HG03575 (cell line): ENCODE results near the gene TMEM61.

Experiments used
- ATAC-seq: cut with Tn5 transposase; IDR thresholded peaks from one replicate; pipeline ENCODE4 v1.9.1; 2021; ENCODE audit not compliant: unreplicated experiment, insufficient number of reproducible peaks, low FRiP score; ENCODE audit errors: extremely low read depth

Gene TMEM61

DNA sequence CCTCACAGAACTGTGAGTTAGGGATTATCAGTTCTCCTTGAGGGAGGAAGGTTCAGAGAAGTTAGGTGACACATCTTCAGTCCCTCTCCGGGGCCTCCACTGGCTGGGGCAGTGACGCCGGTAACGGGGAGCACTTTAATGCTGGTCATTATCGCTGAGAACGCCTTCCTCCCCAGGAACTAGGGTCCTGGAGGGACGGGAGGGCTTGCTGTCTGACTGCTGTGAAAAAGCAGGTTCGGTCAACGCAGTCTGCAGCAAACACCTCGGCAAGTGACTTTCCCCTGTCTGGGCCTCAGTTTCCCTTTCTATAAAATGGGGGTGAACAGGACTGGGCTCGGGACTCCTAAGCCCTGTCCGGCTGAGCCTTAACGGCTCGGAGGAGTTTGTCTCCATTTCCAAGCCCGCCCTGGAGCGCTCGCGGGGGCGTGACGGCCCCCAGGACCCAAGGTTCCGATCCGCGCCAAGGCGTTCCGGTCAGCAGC lies 341 bp upstream of the TMEM61 start:
- no peak for ATAC-seq

DNA sequence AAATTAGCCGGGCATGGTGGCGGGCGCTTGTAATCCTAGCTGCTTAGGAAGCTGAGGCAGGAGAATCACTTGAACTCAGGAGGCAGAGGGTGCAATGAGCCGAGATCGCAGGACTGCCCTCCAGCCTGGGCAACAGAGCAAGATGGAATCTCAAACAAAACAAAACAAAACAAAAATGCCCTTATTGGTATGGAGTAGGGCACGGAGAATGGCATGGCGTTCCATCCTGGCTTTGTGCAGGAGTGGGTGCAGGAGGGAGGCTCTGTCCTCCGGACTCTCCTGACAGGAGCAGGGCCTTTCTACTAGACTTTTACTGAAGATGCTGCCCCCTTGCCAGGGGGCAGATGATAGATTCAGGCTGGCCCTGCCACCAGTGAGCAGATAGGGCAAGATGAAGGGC lies 1.0 kb downstream of the TMEM61 start:
- no peak for ATAC-seq

DNA sequence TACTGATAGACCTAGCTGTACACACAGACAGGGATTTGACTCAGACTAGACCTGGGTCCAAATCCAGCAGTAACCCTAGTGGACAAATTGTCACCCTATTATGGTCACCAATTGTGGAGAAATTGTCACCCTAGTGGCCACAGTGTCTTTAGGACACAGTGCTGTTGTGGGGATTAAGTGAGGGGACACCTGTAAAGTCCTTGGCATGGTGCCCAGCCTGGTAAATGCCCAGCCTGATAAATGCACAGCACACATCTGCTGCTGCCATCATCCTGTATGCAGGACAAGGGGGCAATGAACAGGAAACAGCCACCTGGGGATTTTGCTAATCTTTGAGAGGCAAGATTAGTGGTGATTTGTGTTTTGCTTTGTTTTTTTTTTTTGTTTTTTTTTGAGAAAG lies 2.3 kb downstream of the TMEM61 start:
- ATAC-seq = no peak

DNA sequence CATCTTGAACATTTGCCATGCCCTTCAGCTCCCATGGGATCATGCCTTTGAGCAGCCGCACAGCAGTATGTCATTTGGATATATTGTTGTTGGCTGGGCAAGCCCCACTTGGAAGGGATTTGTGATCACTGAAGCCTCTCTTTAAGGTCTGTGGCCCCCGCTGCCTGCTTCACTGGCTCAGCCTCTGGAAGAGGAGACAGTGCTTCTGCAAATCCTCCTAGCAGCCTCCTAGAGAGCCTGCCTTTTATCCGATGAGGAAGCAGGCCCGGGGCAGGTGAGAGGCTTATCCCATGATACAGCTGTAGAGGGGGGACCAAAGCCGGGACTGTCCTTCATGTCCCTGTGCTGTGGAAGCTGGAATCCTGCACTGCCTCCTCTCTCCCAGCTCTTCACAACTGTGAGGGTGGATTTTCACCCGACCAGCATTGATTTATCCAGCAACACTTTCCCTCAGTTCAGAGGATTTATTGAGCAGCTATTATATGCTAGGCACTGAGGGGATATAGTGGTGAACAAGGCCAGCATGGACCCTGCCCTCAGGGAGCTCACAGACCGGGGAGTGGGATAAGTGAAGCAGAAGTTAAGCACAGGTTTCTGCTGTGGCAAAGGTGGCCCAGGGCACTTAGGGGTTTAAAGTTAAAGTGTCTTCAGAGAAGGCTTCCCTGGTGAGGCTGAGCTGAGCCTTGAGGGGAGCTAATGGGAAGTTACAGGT lies 3.9 kb downstream of the TMEM61 start:
- no peak for ATAC-seq

DNA sequence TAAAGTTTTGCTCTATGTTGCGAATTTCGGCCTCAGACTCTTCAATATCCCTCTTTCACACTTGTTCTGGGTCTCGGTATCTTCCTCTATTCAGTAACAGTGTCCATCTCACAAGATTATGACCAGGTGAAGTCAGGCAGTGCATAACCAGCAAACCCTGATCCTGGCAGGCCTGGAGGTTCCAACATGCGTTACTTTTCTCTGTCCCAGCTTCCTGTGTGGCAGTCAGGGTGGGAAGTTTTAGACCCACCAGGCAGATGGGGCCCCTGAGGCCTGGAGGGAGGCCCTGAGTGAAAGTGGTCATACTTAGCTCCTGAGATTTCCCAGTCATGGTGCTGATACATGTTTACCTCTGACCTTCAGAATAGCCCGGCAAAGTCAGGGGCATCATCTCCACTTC lies 5.1 kb downstream of the TMEM61 start:
- ATAC-seq = no peak

DNA sequence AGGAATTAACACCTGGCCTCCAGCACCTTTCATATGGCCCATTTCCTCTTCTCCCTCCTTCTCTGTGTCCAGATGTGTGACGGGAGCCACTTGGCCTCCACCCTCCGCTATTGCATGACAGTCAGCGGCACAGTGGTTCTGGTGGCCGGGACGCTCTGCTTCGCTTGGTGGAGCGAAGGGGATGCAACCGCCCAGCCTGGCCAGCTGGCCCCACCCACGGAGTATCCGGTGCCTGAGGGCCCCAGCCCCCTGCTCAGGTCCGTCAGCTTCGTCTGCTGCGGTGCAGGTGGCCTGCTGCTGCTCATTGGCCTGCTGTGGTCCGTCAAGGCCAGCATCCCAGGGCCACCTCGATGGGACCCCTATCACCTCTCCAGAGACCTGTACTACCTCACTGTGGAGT lies 5.6 kb downstream of the TMEM61 start:
- ATAC-seq = no peak

DNA sequence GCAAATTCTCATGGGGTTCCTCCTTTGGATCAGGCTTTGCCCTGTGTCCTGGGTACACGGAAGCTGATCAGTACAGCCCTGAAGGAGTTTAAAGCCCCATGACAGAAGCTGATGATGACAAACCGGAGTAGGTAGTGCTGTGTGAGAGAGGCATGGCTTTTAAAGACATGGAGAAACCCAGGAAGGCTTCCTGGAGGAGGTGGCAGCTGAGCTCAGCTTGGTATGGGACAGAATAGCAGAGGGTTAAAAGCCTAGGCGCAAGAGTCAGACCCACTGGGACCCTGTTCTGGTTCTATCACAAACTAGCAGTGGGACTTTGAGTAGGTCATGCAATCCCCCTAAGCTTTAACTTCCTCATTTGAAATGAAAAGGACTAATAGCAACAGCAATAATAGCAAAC lies 6.1 kb downstream of the TMEM61 start:
- no peak for ATAC-seq

DNA sequence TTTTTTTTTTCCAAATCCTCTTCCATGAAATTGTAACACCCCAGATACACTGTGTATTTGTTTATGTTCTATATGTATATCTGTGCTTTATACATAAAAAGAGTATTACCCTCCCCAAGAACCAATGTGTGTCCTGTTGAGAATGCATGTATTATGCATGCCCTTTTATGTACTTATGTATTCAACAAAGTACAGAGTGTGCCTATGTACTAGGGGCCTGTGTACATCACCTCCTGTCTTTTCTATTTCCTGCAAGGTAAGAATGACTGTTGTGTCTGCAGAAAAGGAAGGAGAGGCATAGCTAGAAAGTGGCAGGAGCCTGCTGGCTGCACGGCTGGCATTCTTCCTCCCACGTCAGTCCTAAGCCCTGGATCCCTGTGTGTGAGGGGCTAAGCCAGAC lies 7.0 kb downstream of the TMEM61 start:
- ATAC-seq = no peak

DNA sequence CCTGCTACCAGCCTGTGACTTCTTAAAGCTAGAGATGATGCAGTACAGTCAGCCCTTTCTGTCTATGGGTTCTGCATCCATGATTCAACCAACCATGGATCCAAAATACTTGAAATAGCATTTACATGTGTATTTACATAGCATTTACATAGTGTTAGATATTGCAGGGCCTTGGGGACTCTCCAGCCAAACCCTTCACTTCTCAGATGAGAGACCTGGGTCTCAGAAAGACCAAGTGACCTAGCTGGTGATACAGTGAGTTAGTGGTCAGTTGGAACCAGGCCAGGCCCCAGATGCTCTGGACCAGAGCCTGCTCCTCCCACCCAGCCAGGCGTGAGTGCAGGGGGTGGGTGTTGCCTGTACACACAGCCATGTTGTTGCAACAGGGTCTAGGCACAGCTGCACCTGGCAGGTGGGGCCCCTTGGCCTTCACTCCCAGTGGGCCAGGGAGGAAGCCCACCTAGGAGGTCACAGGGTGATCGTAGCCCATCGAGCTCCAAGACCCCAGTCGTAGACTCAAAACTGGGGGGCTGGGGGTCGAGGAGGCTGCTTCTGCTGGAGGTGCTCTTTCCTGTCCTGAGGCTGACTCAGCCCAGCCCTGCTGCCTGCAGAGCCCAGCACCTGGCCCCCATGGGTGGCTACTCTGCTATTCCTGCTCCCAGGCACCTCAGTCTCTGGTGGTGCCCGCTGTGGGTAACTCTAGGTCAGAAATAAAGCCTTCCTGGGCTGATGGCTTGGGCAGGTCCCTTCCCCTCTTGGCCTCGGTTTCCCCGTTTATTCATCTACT lies 7.7 kb downstream of the TMEM61 start:
- ATAC-seq = no peak

DNA sequence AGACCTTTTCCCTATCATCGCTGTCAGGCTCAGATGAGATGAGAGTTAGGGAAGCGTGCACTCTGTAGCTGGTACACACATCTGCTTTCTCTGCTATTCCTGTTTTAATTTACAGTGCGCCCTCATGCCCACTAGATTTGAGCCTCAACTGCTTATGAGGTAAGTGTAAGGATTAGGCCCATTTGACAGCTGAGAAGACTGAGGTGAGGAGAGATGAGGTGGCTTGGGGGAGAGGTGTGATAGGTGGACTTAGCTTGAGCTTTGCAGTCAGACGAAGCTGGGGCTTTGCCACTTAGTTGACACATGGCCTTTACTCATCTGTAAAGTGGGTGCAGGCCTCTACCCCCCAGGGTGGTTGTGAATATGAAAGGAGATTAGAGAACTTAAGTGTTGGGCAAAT lies 8.5 kb downstream of the TMEM61 start:
- no peak for ATAC-seq

DNA sequence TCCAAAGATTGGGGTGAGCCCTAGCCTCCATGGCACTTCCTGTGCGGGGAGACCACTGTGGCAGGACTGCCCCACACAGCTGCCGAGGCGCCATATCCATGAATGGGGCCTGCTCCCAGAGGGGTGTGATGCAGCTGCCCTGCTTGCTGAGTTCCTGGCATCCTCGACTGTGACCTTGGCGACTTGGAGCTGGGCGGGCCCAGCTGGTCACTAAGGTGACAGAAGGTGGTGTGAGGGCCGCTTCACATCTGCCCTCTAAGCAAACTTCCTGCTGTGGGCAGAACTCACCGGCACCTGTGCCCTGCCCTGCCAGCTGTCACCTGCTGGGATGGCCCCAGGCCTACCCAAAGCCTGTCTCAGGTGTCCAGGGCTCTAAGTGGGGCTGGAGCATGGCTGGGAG lies 9.0 kb downstream of the TMEM61 start:
- ATAC-seq = no peak

DNA sequence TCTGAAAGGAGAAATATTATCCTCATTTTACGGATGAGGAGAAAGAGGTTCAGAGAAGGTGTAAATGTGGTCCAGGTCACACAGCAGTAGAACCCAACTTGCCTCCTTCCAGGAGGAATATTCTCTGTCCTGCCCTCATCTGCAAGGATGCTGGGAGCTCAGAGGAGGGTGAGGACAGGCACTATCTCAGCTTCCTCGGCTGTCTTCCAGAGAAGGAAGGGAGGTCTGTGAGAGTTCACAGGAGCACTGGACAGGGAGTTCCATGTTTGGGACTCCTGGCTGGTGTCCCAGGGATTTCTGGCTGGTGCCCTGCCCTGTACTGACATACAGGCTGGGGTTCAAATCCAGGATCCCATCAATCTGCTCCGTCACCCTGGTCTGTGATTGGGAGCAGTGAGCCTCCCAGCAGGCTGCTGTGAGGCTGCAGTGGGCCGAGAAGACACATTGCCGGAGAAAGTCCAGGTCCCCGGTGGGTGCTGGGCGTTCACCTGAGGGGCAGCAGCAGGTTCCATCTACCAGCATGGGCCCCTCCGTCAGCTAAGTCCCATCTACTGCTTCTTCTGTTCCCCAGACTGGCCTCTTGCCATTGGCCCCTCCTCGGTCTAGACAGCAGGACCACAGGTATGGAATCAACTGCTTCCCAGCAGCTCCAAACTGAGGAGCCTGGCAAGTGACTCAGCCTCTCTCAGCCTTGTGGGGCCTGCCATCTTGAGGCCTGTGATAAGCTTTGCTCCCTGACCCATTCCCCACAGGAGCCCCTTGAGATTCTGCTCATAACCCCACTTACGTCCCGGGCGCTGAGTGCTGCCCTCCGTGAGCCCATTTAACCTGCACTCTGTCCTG lies 9.8 kb downstream of the TMEM61 start:
- no peak for ATAC-seq

DNA sequence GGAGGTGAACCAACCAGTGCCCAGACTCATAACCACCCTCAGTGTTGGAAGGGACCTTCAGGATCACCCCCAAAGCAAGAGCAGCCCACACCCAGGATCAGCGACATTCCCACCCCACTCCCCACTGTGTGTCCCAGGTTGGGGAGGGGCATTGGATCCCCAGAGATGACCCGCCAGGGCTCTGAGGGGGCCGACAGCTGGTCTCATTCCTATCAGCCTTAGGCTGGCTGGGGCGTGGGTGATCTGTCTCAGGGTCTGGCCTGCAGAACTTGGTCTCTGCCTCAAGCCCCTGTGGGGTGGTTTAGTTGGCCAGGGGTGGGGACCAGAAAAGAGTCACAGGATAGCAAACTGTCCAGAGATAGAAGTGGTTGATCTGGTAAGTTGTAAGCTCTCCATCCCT lies 10.5 kb downstream of the TMEM61 start:
- ATAC-seq = no peak

DNA sequence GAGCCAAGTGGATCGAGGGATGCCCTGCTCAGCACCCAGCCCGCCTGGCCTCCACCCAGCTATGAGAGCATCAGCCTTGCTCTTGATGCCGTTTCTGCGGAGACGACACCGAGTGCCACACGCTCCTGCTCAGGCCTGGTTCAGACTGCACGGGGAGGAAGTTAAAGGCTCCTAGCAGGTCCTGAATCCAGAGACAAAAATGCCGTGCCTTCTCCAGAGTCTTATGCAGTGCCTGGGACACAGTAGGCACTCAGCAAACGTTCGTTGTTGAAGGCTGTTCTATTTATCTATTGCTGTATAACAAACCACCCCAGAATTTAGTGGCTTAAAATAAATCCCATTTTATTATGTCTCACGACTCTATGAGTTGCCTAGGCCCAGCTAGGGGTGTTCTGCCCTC lies 11.5 kb downstream of the TMEM61 start:
- ATAC-seq = no peak

DNA sequence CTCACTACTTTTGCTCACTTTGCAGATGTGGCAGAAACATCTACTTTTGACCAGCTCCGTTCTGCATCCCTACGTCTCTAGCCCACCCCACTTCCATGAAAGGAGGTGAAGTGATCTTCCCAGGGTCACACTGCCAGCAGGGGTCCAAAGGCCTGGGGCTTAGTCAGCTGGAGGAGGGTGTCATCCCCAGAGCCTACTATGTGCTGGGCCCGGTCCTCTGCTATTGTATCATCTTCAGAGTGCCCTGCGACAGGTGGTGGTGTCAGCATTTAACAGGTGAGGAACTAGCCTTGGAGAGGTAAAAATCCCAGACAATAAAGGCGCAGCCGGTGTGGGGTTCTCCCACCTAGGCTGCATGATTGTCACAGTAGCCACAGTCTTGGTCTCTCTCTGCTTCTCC lies 12.7 kb downstream of the TMEM61 start:
- ATAC-seq = no peak

DNA sequence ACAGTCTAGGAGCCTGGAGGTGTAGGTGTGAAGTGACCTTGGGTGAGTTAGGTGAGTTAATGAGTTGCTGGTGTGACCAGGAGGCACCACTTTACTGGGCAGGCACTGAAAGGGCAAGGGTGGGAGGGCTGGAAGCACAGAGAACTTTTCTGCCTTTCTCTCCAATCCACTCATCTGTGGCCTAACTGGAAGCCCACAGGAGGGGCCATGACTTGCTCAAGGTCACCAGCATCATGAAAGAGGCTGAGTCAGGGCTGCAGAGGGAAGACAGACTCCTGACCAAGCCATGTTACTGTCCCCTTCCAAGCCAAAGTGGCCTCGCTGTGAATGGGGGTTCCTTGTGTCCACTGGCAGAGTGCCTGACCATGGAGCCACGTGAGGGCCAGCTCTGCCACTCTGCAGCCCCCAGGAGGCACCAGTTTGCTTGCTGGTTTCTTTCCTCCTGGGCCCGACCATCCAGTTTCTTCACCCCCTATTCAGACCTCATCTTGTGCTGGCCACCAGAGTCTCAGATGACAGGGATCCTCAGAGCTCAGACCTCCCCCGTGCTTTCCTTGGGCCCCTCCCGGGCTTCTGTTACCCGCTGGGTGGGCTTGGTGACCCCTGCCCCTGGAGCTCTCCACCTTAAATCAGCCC lies 14.0 kb downstream of the TMEM61 start:
- no peak for ATAC-seq

DNA sequence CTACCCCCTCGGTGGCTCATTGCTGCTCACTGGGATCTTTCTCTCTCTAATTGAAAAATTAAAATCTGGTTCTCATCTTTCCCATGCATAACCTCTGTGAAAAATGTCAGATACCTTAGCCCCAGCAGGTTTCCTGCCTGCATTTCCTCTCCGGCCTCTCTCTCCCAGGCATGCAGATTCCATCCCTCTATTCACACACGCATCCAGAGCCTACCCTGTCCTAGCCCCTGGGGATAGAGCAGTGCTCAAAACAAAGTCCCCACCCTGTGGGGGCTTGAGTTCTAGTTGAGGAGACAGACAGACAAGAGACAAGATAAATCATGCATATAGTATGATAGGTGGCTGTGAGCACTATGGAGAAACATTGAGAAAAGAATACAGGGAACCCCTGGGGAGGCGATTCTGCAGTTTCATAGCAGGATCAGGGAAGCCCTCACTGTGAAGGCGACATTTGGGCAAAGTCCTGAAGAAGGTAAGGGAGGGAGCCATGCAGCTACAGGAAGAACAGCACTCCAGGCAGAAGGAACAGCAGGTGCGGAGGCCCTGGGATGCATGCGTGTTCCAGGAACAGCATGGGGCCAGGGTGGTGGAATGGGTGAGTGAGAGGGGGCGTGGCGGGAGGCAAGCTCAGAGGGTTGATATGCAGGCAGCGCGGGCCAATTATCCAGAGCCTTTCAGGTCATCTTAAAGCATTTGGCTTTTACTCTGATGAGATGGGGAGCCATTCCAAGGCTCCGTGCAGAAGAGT lies 14.8 kb downstream of the TMEM61 start:
- no peak for ATAC-seq

DNA sequence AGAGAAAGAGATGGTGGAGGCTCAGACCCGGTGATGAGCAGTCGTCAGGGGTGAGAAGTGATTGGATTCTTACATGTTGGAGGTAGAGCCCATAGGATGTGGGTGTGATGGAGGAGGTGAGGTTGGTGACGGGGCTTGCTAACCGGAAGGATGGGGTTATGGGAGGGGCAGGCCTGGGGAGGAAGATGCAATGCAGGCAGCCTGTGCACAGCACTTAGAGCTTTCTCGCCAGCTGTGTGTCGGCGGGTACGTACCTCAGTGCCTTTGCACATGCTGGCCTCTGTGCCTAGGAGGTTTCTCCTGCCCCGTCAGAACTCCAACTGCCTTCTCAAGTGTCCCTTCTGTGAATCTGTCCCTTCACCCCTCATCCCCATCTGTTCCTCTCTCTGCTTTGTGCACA lies 15.4 kb downstream of the TMEM61 start:
- no peak for ATAC-seq
